Lung (tissue), 12 donors: ENCODE measurements around the gene NR0B2. TPM values are rescaled to one million over a fixed set of nuclear protein-coding genes. Genes with fewer than 3 reads are reported as not detected.

Experiments used
- ATAC-seq: fragments of 200-7000 bp; cut with Tn5 transposase; one replicate; pipeline ENCODE4 v1.9.1; 2020; ENCODE audit warnings: moderate number of reproducible peaks; ENCODE audit not compliant: insufficient read depth, low FRiP score
- DNase-seq, 3 donors: peaks; one replicate each; pipeline ENCODE4 v3.0.0-alpha.2; 2013 to 2017
- H3K27ac ChIP-seq, 2 donors: one replicate each; pipeline ENCODE4 v1.5.1; 2013; ENCODE audit warnings: mild to moderate bottlenecking in 2 of 2, moderate library complexity in 2 of 2, control low read depth in 1 of 2, inconsistent platforms in 1 of 2, low read depth in 1 of 2, low read length in 1 of 2
- H3K27me3 ChIP-seq, 3 donors: one replicate each; pipeline ENCODE4 v1.5.1; 2013; ENCODE audit warnings: low read length in 2 of 3; ENCODE audit not compliant: control insufficient read depth in 3 of 3, insufficient read depth in 3 of 3
- H3K36me3 ChIP-seq, 4 donors: one replicate each; pipeline ENCODE4 v1.5.1; 2013; ENCODE audit warnings: low read length in 4 of 4, mild to moderate bottlenecking in 1 of 4, moderate library complexity in 1 of 4; ENCODE audit not compliant: control insufficient read depth in 4 of 4, insufficient read depth in 4 of 4
- H3K4me1 ChIP-seq, 5 donors: one replicate each; pipeline ENCODE4 v1.5.1; 2013; ENCODE audit warnings: low read length in 5 of 5, mild to moderate bottlenecking in 2 of 5, moderate library complexity in 1 of 5; ENCODE audit not compliant: control insufficient read depth in 5 of 5, insufficient read depth in 5 of 5
- H3K4me3 ChIP-seq: one replicate; pipeline ENCODE4 v1.5.1; 2013; ENCODE audit warnings: mild to moderate bottlenecking, control low read depth, moderate library complexity
- H3K9ac ChIP-seq, 2 donors: one replicate each; pipeline ENCODE4 v1.5.1; 2013; ENCODE audit warnings: low read length in 2 of 2, control low read depth in 1 of 2; ENCODE audit not compliant: insufficient read depth in 1 of 2
- H3K9me3 ChIP-seq, 4 donors: one replicate each; pipeline ENCODE4 v1.5.1; 2013; ENCODE audit warnings: low read length in 3 of 4, mild to moderate bottlenecking in 1 of 4, moderate library complexity in 1 of 4; ENCODE audit not compliant: control insufficient read depth in 4 of 4, insufficient read depth in 3 of 4
- WGBS, 2 donors: extraction: QIAGEN DNeasy Blood & Tissue Kit; methylation state at CpG; one replicate each; pipeline ENCODE4 v1.1.7; 2013; 5-methylcytosine and 5-hydroxymethylcytosine counted together
- polyA plus RNA-seq, 2 donors: library from polyadenylated mRNA; stranded (reverse); fragments of 200-250 nt; gene quantifications; one replicate each; pipeline ENCODE4 v1.2.1, GENCODE V29; 2013
- total RNA-seq, 2 donors: library from RNA; depleted of rRNA in 1 of 2; stranded (reverse); fragments of >200 nt in 1 of 2; gene quantifications; one replicate each; pipeline ENCODE4 v1.2.1, GENCODE V29; 2014 to 2021
- TF ChIP-seq, protein P1 (sequence below): IDR thresholded peaks from 2 replicates; pipeline ENCODE4 v1.5.1; 2012; ENCODE audit warnings: mild to moderate bottlenecking; ENCODE audit errors: control extremely low read depth, extremely low read depth
- donor health status: control.
- donor health status: control.
- donor health status: Bipolar disorder and iron deficiency.
- donor health status: healthy.
- donor health status: DM: yes; HTN: yes; CAD: no.

The NR0B2 gene
- total and polyA plus RNA-seq, 4 donors, result 1.6 to 6.0 (median 2.2) TPM

DNA sequence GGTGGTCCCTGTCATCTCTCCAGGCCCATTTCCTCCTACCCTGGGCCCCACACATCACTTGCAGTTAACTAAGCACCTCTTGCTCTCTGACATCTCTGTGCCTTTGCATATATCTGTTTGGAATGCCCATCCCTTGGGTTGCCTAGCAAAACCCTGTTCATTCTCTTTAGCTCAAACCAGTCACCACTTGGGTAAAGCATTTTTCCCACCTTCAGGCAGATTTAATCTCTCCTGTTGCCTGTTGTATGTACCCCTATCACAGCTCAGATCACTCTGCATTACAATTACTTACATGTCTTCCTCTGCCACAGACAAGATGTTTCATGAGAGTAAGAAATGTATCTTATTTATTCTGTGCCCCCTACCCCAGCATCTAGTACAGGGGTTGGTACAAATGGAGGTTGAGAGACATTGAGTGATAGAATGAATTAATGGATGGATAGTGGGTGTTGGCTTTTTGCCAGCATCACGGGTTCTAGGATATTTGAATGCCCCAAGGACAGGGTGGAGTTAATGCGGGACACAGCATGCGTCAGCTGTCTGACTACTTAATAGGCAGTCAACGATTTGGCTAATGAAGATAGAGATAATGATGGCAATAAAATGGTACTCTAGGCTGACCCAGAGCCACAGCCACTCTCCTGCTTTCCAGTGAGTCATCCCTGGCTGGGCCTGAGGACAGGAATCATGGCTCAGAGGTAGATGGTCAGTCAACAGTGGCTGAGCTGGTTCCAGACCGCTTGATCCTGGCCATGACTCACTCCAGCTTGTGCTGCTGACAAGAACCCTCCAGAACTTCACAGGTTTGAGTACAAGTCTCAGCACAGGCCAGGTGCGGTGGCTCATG, 6.5 kb downstream of the NR0B2 start:
- Histone ChIP-seq H3K36me3 (no peaks in the 10 kb centered on the region), H3K27ac (no peak overlapping the region), H3K27me3 (peaks cover 0 to 2% (median 0%) of the 10 kb centered on the region in 3 donors), H3K9ac (no peak overlapping the region), H3K9me3 (no peaks in the 10 kb centered on the region), H3K4me3 (no peak overlapping the region), H3K4me1 (peaks cover 0 to 6% (median 0%) of the 10 kb centered on the region in 5 donors)
- TF ChIP-seq, protein P1, sequence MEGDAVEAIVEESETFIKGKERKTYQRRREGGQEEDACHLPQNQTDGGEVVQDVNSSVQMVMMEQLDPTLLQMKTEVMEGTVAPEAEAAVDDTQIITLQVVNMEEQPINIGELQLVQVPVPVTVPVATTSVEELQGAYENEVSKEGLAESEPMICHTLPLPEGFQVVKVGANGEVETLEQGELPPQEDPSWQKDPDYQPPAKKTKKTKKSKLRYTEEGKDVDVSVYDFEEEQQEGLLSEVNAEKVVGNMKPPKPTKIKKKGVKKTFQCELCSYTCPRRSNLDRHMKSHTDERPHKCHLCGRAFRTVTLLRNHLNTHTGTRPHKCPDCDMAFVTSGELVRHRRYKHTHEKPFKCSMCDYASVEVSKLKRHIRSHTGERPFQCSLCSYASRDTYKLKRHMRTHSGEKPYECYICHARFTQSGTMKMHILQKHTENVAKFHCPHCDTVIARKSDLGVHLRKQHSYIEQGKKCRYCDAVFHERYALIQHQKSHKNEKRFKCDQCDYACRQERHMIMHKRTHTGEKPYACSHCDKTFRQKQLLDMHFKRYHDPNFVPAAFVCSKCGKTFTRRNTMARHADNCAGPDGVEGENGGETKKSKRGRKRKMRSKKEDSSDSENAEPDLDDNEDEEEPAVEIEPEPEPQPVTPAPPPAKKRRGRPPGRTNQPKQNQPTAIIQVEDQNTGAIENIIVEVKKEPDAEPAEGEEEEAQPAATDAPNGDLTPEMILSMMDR, result no peak
- WGBS, 2 donors, result 58 to 77% methylated on average over 6 of the region's 6 CpGs
- DNase-seq (peak in 1 of 3 donors; percentile 3), ATAC-seq (peak; percentile 84)

DNA sequence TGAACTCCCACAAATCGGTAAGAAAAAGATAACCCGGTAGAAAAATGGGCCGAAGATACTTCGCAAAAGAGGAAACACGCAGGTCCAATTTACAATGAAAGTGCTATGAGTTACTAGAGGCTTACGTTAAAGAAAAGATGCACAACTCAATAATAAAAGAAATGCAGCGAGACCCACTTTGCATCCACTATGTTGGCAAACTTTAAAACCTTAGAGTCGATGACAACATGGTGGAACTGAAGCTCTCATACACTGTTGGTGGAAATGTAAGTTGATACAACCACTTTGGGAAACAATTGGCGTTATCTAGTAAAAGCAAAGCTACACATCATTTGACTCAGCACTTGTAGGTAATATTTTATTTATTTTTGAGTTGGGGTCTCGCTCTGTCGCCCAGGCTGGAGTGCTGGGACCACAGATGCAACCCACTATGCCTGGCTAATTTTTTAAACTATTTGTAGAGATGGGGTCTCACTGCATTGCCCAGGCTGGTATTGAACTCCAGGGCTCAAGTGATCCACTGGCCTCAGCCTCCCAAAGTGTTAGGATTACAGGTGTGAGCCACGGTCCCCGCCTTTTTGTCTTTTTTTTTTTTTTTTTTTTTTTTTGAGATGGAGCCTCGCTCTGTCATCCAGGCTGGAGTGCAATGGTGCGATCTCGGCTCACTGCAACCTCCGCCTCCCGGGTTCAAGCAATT, 12.8 kb downstream of the NR0B2 start:
- Histone ChIP-seq H3K4me1 (peaks cover 0 to 10% (median 7%) of the 10 kb centered on the region in 5 donors), H3K9ac (peak overlapping the region; percentile 88 to 89), H3K27me3 (no peaks in the 10 kb centered on the region), H3K36me3 (peaks cover 2 to 9% (median 8%) of the 10 kb centered on the region in 4 donors), H3K4me3 (peak overlapping the region; percentile 95), H3K9me3 (no peaks in the 10 kb centered on the region), H3K27ac (peak overlapping the region in 1 of 2 donors; percentile 67)
- WGBS, 2 donors, result 61 to 64% methylated on average over 18 of the region's 18 CpGs
- ATAC-seq, result no peak
- TF ChIP-seq, protein P1, result no peak
- DNase-seq, result no peak

DNA sequence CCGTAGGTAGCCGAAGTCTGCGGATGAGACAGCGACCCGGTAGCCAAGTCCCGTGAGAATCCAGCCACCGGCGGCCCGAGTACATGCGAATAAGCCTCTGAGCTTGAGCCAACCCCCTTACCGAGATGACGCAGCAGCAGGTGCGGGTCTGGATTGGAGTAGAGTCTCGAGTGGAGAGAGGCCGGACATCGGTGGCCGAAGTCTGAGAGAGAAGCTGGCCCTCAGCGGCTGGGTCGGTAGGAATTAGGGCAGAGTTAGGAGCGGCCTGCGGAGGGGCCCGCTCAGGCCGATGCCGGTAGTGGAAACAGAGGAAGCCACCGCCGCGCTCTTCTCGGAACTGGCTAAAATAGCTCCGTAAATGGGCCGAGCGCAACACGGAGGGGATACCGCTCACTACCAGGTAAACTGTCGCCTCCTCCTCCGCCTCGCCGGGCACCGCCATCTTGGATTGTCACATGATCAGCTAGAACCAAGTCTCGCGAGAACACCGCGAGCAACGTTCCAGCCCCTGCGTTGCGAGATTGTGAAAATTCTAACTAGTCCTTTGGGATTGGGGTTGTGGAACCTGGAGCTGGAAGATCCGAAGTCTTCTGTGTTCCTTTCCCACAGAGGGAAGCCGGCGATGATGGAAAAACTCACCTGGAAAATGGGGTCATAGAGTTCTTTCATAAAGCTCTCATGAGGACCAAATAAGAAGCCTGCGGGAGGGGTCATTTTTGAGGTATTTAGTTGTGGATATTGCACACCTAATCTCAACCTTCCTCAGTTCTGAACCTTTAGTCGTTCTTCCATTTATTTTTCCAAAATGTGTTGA, 13.6 kb downstream of the NR0B2 start, which contains the start of gene GPATCH3:
GPATCH3 (minus strand) TSS at position 467 of the 814 bp plus-strand sequence; CDS start at position 442, 25 bp downstream.
- TF ChIP-seq, protein P1, result no peak
- H3K4me1 ChIP-seq, result peaks cover 0 to 10% (median 7%) of the 10 kb centered on the region in 5 donors
- DNase-seq (peak; percentile 94 to 97 (median 95)), ATAC-seq (peak; percentile 80)
- H3K27me3 ChIP-seq, result no peaks in the 10 kb centered on the region
- no peaks in the 10 kb centered on the region for H3K9me3 ChIP-seq
- peaks cover 7 to 9% (median 8%) of the 10 kb centered on the region in 4 donors for H3K36me3 ChIP-seq
- WGBS, 2 donors, result 1% methylated on average over 50 of the region's 50 CpGs
- H3K27ac ChIP-seq, result peak within 1 kb of the TSS; percentile 67 to 86
- peak within 1 kb of the TSS; percentile 95 for H3K4me3 ChIP-seq
- H3K9ac ChIP-seq, result peak within 1 kb of the TSS; percentile 88 to 89
